Measurements from ENCODE around the gene PAK6.

Gene PAK6

DNA sequence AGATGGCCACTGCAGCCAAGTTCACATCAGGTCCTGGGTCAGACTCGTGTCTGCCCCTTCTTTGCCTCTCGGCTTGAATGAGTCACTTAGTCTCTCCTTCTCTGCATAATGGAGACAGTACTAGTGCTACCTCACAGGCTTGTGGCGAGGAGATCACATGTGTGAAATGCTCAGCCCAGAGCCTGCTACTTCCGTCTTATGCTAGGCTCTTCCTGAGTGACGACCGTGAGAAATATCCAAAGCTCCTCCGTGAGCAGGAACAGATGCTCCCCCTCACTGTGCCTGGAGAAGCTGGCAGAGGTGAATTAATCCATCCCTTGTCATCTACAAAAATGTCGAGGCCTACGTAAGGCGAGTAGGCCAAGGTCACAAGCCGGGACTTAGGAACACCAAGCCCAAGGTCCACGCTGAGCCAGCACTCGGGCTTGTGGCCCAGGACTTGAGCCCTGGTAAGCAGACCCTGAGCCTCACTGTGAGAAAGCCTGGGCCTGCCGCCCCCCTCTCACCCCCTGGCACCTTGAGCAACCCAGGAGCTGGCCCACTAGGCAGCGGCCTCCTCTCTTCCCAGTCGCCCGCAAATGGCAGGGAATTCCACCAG, 17.9 kb downstream of the PAK6 start:
- DNase-seq = no peak

DNA sequence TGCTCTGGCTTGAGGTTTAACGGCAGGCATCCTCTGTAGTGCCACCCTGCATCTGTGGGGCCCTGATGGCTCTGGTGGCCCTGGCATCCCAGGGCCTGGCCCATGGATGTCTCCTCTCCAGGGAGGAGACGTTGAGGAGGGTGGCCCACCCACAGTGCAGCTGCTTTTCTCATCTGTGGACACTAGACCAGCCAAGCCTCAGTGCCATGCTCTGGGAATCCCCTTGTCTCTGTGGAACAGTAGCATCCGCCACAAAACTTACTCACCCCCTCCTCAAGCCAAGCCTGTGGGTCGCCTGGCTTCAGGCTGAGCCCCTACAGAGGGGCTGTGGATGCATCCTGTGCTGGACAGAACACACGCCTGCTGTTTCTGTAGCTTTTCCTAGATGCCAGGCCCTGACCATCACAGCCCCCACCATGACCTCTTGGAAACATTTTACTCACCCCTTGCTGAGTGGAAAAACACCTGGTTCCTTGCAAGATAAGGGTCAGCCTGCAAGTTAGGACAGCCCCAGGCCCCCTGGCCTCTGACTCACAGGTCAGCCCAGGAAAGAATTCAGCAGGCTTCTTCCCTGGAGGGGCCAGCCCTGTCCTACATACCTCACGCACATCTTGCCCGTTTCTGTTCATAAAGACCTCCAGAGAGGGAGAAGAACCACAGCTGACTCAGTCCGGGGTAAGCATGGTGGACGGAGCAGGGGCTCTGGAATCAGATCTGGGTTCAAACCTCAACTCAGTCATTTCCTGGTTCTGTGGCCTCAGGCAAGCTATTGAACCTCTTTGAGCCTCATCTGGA, 19.0 kb downstream of the PAK6 start:
- no peak for DNase-seq

DNA sequence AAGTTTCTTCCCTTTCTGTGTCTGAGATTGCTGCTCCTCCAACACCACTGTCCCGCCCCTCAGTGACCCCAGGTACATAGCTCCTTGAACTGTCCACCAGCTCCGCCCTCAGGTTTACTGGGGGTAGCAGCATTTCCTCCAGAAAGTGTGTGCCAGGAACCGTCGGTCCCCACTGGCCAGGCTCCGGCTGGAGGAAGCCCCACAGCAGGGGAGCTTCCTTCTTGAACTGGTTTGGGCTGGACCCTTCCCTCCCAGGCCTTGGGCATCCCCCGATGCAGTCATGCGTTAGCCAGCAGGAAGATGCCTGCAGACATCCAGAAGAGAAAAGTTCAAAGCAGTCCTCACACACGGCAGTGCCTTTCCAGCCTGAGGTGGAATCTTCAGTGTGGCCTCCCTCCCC, 19.7 kb downstream of the PAK6 start:
- DNase-seq = no peak

DNA sequence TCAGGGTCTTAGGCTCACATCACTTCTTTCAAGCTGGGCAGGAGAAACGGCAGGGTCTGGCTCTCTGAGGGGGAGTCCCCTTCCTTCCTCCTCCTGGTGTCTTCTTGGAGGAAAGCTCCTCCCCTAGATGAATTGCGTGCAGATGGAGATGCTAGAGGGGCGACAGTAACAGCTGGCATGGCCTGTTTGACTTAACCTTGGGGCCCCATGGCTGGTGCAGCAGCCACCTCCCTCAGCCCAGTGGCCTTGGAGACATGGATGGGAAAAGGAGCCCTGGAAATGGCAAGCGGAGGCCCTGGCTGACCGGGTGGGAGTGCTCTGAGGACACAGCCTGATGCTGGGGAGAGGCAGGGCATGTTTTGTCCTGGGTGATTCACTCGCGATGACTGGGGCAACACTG, 20.2 kb downstream of the PAK6 start:
- DNase-seq = no peak

DNA sequence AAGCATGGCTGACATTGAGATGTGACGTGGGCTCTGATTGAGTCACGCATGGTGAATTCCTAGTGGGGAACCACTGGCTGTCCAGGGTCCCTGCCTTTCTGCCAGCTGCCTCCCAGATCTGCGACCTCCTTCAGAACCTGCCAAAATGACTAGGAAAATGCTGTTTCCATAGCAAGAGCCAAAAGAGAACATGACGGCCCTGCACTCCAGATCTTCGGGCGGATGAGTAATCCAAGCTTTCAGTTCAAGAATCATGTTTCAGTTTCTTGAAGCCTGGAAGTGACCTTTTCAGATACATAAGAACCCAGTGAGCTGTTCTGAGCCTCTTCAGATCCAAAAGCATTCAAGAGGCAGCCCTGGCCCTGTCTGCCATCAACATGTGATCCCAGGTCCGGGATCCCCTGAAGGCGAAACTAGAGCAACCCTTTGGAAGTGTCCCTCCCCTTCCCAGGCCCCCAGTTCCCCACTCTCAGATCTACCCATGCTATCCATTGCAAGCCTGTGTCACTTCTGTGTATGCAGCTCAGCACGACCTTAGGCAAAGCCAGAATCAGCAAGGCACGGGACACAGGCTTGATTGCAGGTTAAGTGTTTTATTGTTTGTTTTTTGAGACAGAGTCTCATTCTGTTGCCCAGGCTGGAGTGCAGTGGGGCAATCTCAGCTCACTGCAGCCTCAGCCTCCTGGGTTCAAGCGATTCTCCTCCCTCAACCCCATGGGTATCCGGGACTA, 24.3 kb downstream of the PAK6 start:
- DNase-seq = no peak

- no peak for DNase-seq
Measured at GRCh38 chr15:40264321-40265153, 25.7 kb downstream of the PAK6 start.

DNA sequence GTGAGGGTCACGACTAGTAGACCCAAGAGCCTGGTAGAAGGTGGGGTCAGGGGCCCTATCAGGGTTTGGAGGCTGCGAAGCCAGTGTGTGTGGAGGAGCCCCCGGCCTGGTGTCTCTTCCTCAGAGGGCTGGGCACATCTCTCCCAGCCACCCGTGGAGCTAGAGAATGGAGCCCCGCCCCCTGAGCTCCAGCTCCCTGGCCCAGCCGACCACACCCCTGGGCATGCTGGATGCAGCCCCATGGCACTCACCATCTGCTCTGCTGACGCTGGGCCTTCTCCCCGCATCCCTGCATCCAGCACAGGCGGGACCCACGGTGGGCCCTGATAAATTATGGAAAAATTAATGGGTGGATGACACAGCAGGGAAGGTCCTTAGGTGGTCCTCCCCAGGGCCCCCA, 26.5 kb downstream of the PAK6 start:
- no peak for DNase-seq

- DNase-seq = no peak
Measured at GRCh38 chr15:40265875-40266274, 27.0 kb downstream of the PAK6 start.

DNA sequence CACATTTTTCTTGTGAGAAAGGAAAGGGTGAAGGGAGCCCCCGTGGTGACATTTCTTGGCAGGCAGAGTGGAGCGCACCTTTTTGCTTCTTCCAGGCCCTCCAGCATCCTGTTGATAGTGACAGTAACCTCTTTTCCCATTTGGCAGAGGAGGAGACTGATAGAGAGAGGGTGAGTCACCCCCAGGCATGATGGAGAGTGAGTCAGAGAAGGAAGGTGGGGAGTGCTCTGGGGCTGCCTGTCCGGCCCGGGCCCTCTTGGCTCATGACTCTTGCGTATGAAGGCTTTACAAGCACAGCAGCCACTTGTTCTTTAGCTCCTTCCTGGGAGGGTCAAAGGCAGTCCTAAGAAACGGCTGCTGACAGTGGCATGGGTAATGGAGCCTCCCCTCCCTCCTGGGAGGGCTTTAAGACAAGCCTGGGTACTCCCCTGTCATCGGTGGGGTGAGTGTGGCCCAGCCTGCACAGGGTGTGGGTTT, 28.0 kb downstream of the PAK6 start:
- no peak for DNase-seq

DNA sequence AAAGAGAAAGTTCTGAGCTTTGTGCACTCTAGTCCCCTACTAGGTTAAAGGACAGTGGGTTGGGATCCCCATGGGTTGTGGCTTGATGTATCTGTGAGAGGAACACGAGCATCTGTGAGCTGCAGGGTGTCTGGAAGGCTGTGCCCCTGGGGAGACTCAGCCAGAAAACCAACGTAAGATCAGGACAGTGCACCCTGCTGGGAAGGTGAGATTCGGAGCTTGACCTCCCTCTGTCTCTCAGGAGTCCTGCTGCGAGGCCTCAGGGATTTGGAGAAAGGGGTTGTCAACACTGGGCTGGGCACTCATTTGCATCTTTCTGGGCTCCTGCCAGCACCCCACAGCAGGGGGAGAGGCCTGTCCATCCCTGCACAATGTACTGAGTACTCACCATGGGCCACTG, 28.8 kb downstream of the PAK6 start:
- no peak for DNase-seq

- DNase-seq = no peak
Measured at GRCh38 chr15:40269604-40270003, 30.7 kb downstream of the PAK6 start.

- DNase-seq = no peak
Measured at GRCh38 chr15:40270246-40270995, 31.6 kb downstream of the PAK6 start.

DNA sequence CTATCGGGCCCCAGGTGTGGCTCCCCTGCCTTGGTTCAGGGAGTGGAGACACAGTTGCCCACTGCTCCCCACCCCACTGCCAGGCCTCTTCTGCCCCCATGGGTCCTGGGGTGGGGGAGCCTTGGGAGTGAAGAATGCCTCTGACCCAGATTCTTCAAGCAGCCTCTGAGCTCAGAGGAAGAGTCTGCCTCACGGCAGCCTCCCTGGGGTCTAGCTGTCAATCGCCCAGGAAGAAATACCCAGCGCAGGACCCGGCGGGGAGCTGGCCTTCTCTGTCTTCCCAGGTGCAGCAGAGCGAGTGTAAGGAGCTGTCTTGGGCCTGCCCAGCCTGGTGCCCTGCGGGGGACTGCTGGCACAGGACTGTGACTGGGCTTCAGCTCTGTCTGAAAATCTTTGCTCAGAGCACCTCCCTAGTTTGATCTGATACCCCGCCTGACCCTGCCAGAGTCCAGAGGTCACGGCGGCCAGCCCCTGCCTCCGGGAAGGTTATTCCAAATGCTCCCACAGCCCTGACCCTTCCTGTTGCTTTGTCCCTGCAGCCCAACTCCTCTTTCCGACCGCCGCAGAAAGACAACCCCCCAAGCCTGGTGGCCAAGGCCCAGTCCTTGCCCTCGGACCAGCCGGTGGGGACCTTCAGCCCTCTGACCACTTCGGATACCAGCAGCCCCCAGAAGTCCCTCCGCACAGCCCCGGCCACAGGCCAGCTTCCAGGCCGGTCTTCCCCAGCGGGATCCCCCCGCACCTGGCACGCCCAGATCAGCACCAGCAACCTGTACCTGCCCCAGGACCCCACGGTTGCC, 33.0 kb downstream of the PAK6 start:
- DNase-seq = no peak

DNA sequence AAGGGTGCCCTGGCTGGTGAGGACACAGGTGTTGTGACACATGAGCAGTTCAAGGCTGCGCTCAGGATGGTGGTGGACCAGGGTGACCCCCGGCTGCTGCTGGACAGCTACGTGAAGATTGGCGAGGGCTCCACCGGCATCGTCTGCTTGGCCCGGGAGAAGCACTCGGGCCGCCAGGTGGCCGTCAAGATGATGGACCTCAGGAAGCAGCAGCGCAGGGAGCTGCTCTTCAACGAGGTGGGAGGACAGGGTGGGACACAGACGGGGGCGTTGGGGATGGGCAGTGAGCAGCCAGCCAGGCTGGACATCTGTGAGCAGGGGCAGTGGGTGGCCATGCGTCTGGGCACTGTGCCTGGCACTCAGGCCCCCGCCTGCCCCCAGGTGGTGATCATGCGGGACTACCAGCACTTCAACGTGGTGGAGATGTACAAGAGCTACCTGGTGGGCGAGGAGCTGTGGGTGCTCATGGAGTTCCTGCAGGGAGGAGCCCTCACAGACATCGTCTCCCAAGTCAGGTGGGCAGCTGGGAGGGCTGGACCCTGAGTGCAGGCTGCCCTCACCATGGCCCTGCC, 33.7 kb downstream of the PAK6 start:
- DNase-seq = no peak

DNA sequence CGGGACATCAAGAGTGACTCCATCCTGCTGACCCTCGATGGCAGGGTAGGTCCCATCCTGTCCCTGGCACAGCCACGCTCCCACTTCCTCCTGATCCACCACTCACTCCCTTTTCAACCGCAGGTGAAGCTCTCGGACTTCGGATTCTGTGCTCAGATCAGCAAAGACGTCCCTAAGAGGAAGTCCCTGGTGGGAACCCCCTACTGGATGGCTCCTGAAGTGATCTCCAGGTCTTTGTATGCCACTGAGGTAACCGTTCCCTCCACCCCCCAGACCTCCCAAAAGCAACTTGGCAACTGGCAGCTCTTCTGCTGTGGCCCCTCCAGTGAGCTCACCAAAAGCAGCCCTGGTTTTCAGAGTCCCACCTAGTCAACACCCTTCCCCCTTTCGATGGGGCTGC, 34.6 kb downstream of the PAK6 start:
- no peak for DNase-seq

DNA sequence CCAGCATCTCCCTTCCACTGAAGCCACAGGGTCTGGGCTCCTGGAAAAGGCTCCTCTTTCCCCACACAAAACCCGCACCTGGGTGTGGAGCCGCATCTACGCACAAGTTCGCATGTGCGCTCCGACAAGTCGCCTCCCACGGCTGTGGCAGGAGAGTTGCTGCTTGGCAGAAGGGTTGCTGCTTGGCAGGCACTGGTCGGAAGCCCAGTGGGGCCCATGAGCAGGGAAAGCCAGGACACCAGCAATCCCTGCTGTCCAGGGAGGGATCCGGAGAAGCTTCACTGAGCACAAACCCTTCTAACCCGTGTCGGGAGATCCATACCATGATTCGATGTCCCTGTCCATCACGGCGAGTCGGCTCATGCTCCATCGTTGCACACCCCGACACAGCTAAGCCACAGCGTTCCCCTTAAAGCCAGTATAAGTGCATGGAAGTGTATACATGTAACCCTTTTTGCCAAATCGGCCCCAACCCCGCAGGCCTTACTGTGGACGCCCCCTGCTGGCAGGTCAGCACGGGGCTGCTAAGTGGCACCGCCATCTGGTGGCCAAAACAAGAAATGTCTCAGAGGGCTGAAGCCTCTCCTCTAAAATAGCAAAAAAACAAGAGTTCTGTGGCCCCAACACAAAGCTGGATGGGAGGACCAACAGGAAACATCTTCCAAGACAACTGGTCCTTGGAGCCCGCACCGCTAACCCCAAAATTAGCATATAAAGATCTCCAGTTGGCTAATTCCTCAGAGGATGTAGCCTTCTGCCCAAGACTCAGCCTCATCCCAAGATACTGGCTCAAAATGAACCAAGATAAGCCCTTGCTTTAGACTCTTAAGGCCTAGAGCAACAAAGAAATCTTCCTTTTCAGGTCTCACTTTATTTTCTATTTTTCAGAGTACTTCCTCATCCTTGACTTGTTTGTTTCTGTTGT, 35.7 kb downstream of the PAK6 start:
- DNase-seq = no peak

GRCh38 chr15:40275523-40275922, 36.7 kb downstream of the PAK6 start:
- no peak for DNase-seq

DNA sequence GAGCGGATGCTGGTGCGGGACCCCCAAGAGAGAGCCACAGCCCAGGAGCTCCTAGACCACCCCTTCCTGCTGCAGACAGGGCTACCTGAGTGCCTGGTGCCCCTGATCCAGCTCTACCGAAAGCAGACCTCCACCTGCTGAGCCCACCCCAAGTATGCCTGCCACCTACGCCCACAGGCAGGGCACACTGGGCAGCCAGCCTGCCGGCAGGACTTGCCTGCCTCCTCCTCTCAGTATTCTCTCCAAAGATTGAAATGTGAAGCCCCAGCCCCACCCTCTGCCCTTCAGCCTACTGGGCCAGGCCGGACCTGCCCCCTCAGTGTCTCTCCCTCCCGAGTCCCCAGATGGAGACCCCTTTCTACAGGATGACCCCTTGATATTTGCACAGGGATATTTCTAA, 37.1 kb downstream of the PAK6 start:
- no peak for DNase-seq

DNA sequence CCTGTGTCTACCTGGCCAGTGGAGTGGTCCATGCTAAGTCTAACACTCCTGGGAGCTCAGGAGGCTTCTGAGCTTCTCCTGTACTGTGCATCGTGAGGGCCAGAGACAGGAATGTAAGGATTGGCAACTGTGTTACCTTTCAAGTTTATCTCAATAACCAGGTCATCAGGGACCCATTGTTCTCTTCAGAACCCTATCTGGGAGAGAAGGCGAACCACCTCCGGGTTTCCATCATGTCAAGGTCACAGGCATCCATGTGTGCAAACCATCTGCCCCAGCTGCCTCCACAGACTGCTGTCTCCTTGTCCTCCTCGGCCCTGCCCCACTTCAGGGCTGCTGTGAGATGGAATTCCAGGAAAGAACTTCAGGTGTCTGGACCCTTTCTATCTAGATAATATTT, 38.1 kb downstream of the PAK6 start:
- DNase-seq = no peak

DNA sequence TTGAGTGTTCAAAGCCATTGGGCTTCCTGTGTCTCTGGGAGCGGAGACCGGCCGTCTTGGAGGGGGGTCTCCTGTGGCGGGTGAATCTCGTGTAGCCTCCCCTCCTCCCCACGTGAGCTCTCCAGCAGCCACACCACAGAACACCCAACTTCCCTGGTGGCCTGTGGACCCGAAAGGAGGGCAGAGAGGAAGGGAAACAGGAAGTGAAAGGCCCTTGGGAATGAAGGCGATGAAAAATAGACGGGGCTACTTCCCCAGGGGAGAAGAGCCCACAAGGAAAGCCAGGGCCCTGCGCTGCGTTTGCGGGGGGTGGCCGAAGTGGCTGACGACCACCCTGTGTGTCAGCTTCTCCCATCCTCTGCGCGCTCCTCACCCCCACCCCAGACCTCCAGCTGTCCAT, 38.6 kb downstream of the PAK6 start:
- DNase-seq = no peak

Data from NCI-H1436 treated with DMSO at 0.1 percent for 48 hours (cell line).